HCT116 (cell line): ENCODE measurements around the gene MANBA. TPM values are rescaled to one million over a fixed set of nuclear protein-coding genes. Genes with fewer than 3 reads are reported as not detected.

ENCODE experiments used
- ATAC-seq: fragments of 200-7000 bp; cut with Tn5 transposase; 2 replicates; pipeline ENCODE4 v1.9.1; 2020; ENCODE audit warnings: mild to moderate bottlenecking, moderate library complexity
- BruUV-seq: library from RNA; stranded (reverse); fragments of 400-500 nt; replicated peaks from 2 replicates; lab custom pipeline; 2021; lab: Mats Ljungman, UMichigan
- CTCF ChIA-PET: fragments of 300-600 bp; sonication (Branson Sonifier 250); formaldehyde crosslinking; loops from one replicate; lab custom pipeline; 2021; ENCODE audit warnings: antibody characterized with exemption; lab: Charles Lee
- POLR2A ChIA-PET: fragments of 300-600, 350-600 bp; sonication (Branson Sonifier 250); formaldehyde crosslinking; loops from one replicate; lab custom pipeline; 2021; ENCODE audit warnings: antibody characterized with exemption; lab: Charles Lee
- RAD21 ChIA-PET, 2 experiments: fragments of 300-600 bp; sonication (Branson Sonifier 250); formaldehyde crosslinking; loops; one replicate each; lab custom pipeline; 2023; ENCODE audit warnings: low total read pairs in 2 of 2; ENCODE audit not compliant: uncharacterized antibody in 2 of 2, unreplicated experiment in 2 of 2, low non-redundant PET in 1 of 2; lab: Charles Lee
- DNase-seq: peaks from one replicate; pipeline ENCODE4 v3.0.0-alpha.2; 2010; ENCODE audit warnings: low read depth, low spot score
- H2AFZ ChIP-seq: fragments of 200-600 bp; shearing (Covaris generic), sonication (generic); 2 replicates; pipeline ENCODE4 v1.6.1; 2017; ENCODE audit warnings: low read depth, mixed run types, mixed read lengths, antibody characterized with exemption, low read length; ENCODE audit not compliant: poor library complexity, severe bottlenecking
- H3K27ac ChIP-seq: 2 replicates; pipeline ENCODE4 v1.5.1; 2012; ENCODE audit warnings: low read depth, low read length
- H3K27me3 ChIP-seq: fragments of 200-600 bp; sonication (generic); 2 replicates; pipeline ENCODE4 v1.6.1; 2016; ENCODE audit warnings: mixed run types, low read length, mixed read lengths; ENCODE audit not compliant: insufficient read depth
- H3K36me3 ChIP-seq, 2 experiments: fragments of 200-500 bp in 1 of 2; fragments of 200-600 bp in 1 of 2; sonication (Bioruptor generic) in 1 of 2; sonication (generic) in 1 of 2; 2 replicates each; pipeline versions ENCODE4 v1.5.1 to v1.6.1; 2014 to 2016; ENCODE audit warnings: low read length in 2 of 2, inconsistent platforms in 1 of 2, mixed read lengths in 1 of 2, mixed run types in 1 of 2; ENCODE audit not compliant: insufficient read depth in 2 of 2, control insufficient read depth in 1 of 2
- H3K4me1 ChIP-seq, 2 experiments: fragments of 200-600 bp in 1 of 2; sonication (generic) in 1 of 2; 2 replicates each; pipeline versions ENCODE4 v1.5.1 to v1.6.1; 2012 to 2017; ENCODE audit warnings: low read length in 2 of 2, inconsistent platforms in 1 of 2, mild to moderate bottlenecking in 1 of 2, mixed read lengths in 1 of 2, mixed run types in 1 of 2, moderate library complexity in 1 of 2; ENCODE audit not compliant: insufficient read depth in 2 of 2, control insufficient read depth in 1 of 2
- H3K4me2 ChIP-seq: fragments of 200-600 bp; sonication (generic); 2 replicates; pipeline ENCODE4 v1.6.1; 2017; ENCODE audit warnings: mixed run types, low read length, mixed read lengths
- H3K4me3 ChIP-seq, 2 experiments: fragments of 200-600 bp in 1 of 2; sonication (generic) in 1 of 2; replicated peaks in 1 of 2; 2 replicates each; pipeline ENCODE4 v1.5.1; 2011 to 2016; ENCODE audit warnings: low read length in 2 of 2, control low read depth in 1 of 2, low read depth in 1 of 2, mild to moderate bottlenecking in 1 of 2, mixed read lengths in 1 of 2, mixed run types in 1 of 2
- H3K79me2 ChIP-seq: fragments of 200-600 bp; sonication (generic); 2 replicates; pipeline ENCODE4 v1.6.1; 2017; ENCODE audit warnings: mild to moderate bottlenecking, mixed run types, low read length, moderate library complexity, mixed read lengths; ENCODE audit not compliant: insufficient read depth
- H3K9ac ChIP-seq: fragments of 200-600 bp; sonication (generic); 2 replicates; pipeline ENCODE4 v1.6.1; 2016; ENCODE audit warnings: low read length, mixed read lengths
- H3K9me2 ChIP-seq: fragments of 200-600 bp; sonication (generic), shearing (Covaris generic); 2 replicates; pipeline ENCODE4 v1.6.1; 2017; ENCODE audit warnings: mixed run types, mild to moderate bottlenecking, moderate library complexity; ENCODE audit not compliant: insufficient read depth
- H3K9me3 ChIP-seq, 2 experiments: fragments of 200-500 bp in 1 of 2; fragments of 200-600 bp in 1 of 2; sonication (Bioruptor generic) in 1 of 2; sonication (generic) in 1 of 2; 2 replicates each; pipeline ENCODE4 v1.6.1; 2014 to 2017; ENCODE audit warnings: low read length in 2 of 2, mixed read lengths in 2 of 2, inconsistent platforms in 1 of 2, low read depth in 1 of 2, mild to moderate bottlenecking in 1 of 2, mixed run types in 1 of 2, moderate library complexity in 1 of 2; ENCODE audit not compliant: control insufficient read depth in 1 of 2, insufficient read depth in 1 of 2
- H4K20me1 ChIP-seq: fragments of 200-600 bp; sonication (generic), shearing (Covaris generic); 2 replicates; pipeline ENCODE4 v1.6.1; 2017; ENCODE audit warnings: mixed run types, mild to moderate bottlenecking, moderate library complexity; ENCODE audit not compliant: insufficient read depth
- CBX3 ChIP-seq: IDR thresholded peaks from 2 replicates; pipeline ENCODE4 v1.6.1; 2012; ENCODE audit warnings: low read depth
- ELF1 ChIP-seq: IDR thresholded peaks from 2 replicates; pipeline ENCODE4 v1.6.1; 2012; ENCODE audit warnings: low read depth, borderline replicate concordance
- EZH2 ChIP-seq: fragments of 200-600 bp; sonication (generic); IDR thresholded peaks from 2 replicates; pipeline ENCODE4 v1.6.1; 2017; ENCODE audit warnings: antibody characterized with exemption, mixed run types
- EZH2phosphoT487 ChIP-seq: fragments of 200-600 bp; IDR thresholded peaks from 2 replicates; pipeline ENCODE4 v1.6.1; 2018; ENCODE audit warnings: antibody characterized with exemption, borderline replicate concordance
- FOSL1 ChIP-seq: IDR thresholded peaks from 2 replicates; pipeline ENCODE4 v1.6.1; 2012; ENCODE audit warnings: low read depth
- JUND ChIP-seq: IDR thresholded peaks from 2 replicates; pipeline ENCODE4 v1.6.1; 2012
- POLR2A ChIP-seq: IDR thresholded peaks from 2 replicates; pipeline ENCODE4 v1.7.0; 2011; ENCODE audit warnings: borderline replicate concordance; ENCODE audit not compliant: insufficient read depth, insufficient read length; ENCODE audit errors: extremely low read depth
- POLR2AphosphoS5 ChIP-seq: IDR thresholded peaks from 2 replicates; pipeline ENCODE4 v1.6.1; 2011; ENCODE audit warnings: mild to moderate bottlenecking, low read depth, low read length, moderate library complexity
- RAD21 ChIP-seq: IDR thresholded peaks from 2 replicates; pipeline ENCODE4 v1.6.1; 2012; ENCODE audit warnings: low read depth, mild to moderate bottlenecking
- SIN3A ChIP-seq: IDR thresholded peaks from 2 replicates; pipeline ENCODE4 v1.6.1; 2012; ENCODE audit warnings: low read depth
- SP1 ChIP-seq: IDR thresholded peaks from 2 replicates; pipeline ENCODE4 v1.6.1; 2012; ENCODE audit warnings: low read depth
- SRF ChIP-seq: IDR thresholded peaks from 2 replicates; pipeline ENCODE4 v1.6.1; 2012; ENCODE audit warnings: low read depth
- YY1 ChIP-seq: IDR thresholded peaks from 2 replicates; pipeline ENCODE4 v1.6.1; 2011; ENCODE audit warnings: low read length, low read depth, moderate library complexity, mild to moderate bottlenecking; ENCODE audit not compliant: insufficient replicate concordance; ENCODE audit errors: extremely low read depth
- ZFX ChIP-seq: fragments of 450-650 bp; IDR thresholded peaks from 2 replicates; pipeline ENCODE4 v1.6.1; 2017
- intact Hi-C: fragments of 100-400 bp; cut with micrococcal nuclease; formaldehyde crosslinking; loops from 2 replicates; pipeline ENCODE4 v1.10.0; 2022
- total RNA-seq: library from RNA; stranded (reverse); gene quantifications from one replicate; pipeline ENCODE4 v1.2.1, GENCODE V29; 2021; ENCODE audit not compliant: unreplicated experiment
- TF ChIP-seq, protein P1 (sequence below): IDR thresholded peaks from 2 replicates; pipeline ENCODE4 v1.6.1; 2012
- TF ChIP-seq, protein P2 (sequence below): IDR thresholded peaks from 2 replicates; pipeline ENCODE4 v1.6.1; 2011; ENCODE audit warnings: mild to moderate bottlenecking, low read length, moderate library complexity; ENCODE audit not compliant: insufficient replicate concordance; ENCODE audit errors: extremely low read depth
- TF ChIP-seq, protein P3 (sequence below): IDR thresholded peaks from 2 replicates; pipeline ENCODE4 v1.6.1; 2012; ENCODE audit warnings: low read depth
- TF ChIP-seq, protein P4 (sequence below): IDR thresholded peaks from 2 replicates; pipeline ENCODE4 v1.6.1; 2012

MANBA gene
- total RNA-seq, 1 experiment from 2014 or later = 21.3 TPM

DNA sequence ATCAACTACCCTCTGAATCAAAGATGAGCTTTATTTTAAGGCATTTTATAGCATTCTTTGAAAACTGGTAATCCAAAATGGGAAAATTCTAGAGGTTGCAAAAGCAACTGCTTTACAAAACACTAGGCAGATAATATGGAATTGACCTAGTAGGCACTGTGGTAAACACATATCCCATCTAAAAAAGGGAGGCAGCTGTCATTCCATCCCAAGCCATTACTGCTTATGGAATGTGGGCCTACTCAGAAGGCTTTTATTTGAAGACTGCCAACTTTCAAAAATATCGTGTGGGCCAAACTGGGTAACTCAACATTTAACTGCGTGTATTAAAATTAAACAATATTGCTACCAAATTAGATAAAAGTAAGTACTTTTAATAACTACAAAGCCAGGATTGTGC is 47.2 kb upstream of the MANBA start:
- Histone ChIP-seq H3K4me1 (no peaks in the 10 kb centered on the region), H2AFZ (no peak overlapping the region), H4K20me1 (peaks cover 58% of the 10 kb centered on the region; the same call in 1 of the 2 replicates), H3K27ac (no peak overlapping the region), H3K4me3 (no peak overlapping the region), H3K9ac (no peak overlapping the region), H3K79me2 (peaks cover 100% of the 10 kb centered on the region), H3K9me3 (no peaks in the 10 kb centered on the region), H3K27me3 (no peaks in the 10 kb centered on the region), H3K36me3 (peaks cover 16 to 50% of the 10 kb centered on the region in 2 experiments; a peak in 3 of 4 replicates), H3K9me2 (no peaks in the 10 kb centered on the region), H3K4me2 (no peak overlapping the region)
- TSS peak; percentile 3 for BruUV-seq
- ATAC-seq = no peak
- ChIA-PET CTCF (no interaction called here), POLR2A (no interaction called here), RAD21 (no interaction called here)
- TF ChIP-seq, protein P1, sequence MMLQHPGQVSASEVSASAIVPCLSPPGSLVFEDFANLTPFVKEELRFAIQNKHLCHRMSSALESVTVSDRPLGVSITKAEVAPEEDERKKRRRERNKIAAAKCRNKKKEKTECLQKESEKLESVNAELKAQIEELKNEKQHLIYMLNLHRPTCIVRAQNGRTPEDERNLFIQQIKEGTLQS = no peak
- TF ChIP-seq JUND (no peak), RAD21 (no peak), ELF1 (no peak), ZFX (no peak), EZH2phosphoT487 (no peak), SRF (no peak), SP1 (no peak), POLR2AphosphoS5 (no peak), CBX3 (no peak), FOSL1 (no peak), EZH2 (no peak), SIN3A (no peak), POLR2A (no peak), YY1 (no peak)
- TF ChIP-seq, protein P2, sequence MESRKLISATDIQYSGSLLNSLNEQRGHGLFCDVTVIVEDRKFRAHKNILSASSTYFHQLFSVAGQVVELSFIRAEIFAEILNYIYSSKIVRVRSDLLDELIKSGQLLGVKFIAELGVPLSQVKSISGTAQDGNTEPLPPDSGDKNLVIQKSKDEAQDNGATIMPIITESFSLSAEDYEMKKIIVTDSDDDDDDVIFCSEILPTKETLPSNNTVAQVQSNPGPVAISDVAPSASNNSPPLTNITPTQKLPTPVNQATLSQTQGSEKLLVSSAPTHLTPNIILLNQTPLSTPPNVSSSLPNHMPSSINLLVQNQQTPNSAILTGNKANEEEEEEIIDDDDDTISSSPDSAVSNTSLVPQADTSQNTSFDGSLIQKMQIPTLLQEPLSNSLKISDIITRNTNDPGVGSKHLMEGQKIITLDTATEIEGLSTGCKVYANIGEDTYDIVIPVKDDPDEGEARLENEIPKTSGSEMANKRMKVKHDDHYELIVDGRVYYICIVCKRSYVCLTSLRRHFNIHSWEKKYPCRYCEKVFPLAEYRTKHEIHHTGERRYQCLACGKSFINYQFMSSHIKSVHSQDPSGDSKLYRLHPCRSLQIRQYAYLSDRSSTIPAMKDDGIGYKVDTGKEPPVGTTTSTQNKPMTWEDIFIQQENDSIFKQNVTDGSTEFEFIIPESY = no peak
- TF ChIP-seq, protein P3, sequence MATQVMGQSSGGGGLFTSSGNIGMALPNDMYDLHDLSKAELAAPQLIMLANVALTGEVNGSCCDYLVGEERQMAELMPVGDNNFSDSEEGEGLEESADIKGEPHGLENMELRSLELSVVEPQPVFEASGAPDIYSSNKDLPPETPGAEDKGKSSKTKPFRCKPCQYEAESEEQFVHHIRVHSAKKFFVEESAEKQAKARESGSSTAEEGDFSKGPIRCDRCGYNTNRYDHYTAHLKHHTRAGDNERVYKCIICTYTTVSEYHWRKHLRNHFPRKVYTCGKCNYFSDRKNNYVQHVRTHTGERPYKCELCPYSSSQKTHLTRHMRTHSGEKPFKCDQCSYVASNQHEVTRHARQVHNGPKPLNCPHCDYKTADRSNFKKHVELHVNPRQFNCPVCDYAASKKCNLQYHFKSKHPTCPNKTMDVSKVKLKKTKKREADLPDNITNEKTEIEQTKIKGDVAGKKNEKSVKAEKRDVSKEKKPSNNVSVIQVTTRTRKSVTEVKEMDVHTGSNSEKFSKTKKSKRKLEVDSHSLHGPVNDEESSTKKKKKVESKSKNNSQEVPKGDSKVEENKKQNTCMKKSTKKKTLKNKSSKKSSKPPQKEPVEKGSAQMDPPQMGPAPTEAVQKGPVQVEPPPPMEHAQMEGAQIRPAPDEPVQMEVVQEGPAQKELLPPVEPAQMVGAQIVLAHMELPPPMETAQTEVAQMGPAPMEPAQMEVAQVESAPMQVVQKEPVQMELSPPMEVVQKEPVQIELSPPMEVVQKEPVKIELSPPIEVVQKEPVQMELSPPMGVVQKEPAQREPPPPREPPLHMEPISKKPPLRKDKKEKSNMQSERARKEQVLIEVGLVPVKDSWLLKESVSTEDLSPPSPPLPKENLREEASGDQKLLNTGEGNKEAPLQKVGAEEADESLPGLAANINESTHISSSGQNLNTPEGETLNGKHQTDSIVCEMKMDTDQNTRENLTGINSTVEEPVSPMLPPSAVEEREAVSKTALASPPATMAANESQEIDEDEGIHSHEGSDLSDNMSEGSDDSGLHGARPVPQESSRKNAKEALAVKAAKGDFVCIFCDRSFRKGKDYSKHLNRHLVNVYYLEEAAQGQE = no peak
- TF ChIP-seq, protein P4, sequence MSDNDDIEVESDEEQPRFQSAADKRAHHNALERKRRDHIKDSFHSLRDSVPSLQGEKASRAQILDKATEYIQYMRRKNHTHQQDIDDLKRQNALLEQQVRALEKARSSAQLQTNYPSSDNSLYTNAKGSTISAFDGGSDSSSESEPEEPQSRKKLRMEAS = no peak
- no peak for DNase-seq
- intact Hi-C loops = no loop called here
